CD4-positive, alpha-beta T cell treated with Interleukin-15 for 1 hour (primary cell): ENCODE results near the gene SH3RF1.

Experiments
- DNase-seq: peaks from one replicate; pipeline ENCODE4 v3.0.0-alpha.2; 2020

The SH3RF1 gene

DNA sequence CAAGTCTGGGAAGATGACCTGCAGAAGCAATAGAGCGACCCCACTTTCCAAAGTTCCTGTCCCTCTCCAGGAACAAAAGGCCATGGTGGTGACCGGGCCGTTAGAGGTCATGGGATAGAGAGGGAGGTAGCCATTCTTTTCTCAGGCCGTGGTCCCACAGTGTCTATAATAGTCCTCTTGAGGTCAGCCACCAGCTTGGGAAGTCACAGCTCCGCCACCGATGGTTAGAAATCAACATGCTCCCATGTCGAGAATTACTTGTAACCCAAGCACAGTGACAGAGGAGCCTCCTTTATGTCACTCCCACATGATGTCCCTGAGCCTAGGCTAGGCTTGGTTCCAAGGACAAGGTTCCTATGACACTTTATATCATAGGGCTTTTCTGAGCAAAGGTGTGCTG is 212.4 kb downstream of the SH3RF1 start:
- no peak for DNase-seq

DNA sequence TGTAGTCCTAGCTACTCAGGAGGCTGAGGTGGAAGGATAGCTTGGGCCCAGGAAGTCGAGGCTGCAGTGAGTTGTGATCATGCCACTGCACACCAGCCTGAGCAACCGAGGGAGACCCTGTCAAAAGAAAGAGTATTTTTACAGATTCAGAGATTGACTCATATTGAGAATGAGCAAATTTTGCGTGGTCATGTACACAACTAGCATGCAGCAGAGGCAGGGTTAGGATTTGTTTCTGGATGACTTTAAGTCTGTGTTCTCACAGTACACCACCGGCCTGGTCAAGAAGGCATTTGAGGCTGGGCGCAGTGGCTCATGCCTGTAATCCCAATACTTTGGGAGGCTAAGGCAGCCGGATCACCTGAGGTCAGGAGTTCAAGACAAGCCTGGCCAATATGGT is 215.9 kb downstream of the SH3RF1 start:
- DNase-seq, result no peak

DNA sequence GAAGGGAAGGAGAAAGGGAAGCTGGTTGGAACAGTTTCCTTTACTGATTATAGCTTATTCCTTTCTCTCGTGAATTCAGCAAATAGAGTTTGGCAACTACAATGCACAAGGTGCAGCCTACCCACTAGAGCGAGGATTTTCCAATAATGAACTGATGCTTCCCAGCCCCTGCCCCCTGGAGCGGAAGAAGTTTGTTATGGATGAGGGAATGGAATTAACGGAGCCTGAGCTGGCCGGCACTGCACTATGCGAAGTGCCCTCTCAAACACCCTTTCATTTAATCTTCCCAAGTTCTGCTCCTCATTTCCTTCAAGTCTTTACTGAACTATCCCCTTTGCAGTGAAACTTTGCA is 218.2 kb downstream of the SH3RF1 start:
- DNase-seq, result no peak

GRCh38 chr4:169051761-169052593 is 218.8 kb downstream of the SH3RF1 start:
- DNase-seq, result no peak

- no peak for DNase-seq
These were observed 219.6 kb downstream of the SH3RF1 start for GRCh38 chr4:169050881-169051760.

DNA sequence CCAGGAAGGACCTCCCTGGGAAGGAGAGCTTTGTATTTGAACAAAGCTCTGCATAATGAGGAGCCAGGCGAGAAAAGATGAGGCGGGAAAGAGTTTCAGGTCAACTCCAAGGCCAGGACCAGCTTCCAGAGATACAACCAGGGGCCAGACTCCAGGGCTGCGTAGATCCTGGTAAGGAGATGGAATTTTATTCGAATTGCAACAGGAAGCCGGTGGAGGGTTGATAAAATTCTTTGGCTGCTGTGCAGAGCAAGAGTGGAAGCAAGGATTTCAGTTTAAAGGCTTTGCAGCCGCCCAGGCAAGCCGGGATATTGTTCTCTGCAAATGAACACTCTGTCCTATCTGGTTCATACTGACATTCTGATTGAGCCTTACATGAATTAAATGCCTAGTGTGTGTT is 220.5 kb downstream of the SH3RF1 start:
- DNase-seq, result no peak

- DNase-seq, result no peak
These were observed 221.8 kb downstream of the SH3RF1 start for GRCh38 chr4:169048868-169049414.

GRCh38 chr4:169047956-169048355 is 222.8 kb downstream of the SH3RF1 start:
- DNase-seq, result no peak

DNA sequence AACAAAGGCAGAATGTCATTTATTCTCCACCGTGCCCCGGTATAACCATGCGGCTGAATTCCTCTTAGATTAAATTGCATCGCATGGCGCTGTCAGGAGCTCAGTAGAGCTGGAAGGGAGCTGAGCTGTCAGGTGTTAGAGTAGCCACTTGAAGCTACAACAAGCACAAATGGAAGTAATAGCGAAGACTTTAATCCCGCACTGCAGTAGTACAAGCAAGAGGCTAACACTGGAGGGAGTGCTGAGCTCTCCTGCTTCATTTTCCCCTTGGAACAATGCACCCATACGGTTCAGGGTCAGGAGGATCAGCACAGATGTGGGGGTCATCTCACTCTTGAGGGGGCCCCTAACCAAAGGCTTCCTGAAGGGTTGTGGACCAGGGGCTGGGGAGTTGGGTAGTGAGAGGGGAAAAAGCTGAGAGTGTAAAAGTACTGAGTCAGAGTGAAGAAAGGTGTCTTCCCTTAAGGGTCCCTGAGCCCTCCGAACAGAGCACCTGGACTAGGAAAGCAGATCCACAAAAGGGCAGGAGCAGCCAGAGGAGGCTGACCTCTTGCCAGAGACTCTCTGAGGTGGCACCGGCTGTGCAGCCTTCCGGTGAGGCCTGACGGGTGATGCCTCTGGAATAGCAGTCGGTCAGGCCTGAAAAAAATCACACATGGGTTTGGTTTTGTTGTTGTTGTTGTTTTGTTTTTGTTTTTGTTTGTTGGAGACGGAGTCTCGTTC is 224.7 kb downstream of the SH3RF1 start:
- no peak for DNase-seq

DNA sequence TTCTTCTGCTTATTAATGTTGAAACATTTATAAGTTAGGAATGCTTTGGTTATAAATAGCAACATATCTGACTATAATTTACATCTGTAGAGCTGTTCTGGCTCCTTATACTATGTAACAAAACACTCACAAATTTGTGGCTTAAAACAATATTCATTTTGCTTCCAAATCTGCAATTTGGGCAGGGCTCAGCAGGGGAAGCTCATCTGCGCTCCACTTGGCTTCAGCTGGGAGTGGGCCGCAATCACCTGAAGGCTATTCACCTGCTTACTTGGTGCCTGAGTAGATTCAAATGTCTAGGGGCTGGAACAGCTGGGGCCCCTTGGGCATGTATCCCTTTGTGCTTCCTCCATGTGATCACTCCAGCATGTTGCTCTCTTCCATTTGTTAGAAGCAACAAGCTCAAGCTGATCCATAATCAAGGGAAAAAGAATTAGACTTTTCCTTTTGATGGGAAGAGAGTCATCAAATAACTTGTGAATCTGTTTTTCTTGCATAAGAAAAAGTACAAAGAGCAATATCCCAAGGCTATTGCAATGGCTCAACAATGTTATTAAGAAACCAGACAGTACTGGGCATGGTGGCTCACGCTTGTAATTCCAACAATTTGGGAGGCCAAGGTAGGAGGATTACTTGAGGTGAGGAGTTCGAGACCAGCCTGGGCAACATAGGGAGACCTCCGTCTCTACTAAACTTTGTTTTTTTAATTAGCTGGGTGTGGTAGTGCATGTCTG is 225.9 kb downstream of the SH3RF1 start:
- DNase-seq, result no peak
